ENCODE results near the gene FUT9.

DNA sequence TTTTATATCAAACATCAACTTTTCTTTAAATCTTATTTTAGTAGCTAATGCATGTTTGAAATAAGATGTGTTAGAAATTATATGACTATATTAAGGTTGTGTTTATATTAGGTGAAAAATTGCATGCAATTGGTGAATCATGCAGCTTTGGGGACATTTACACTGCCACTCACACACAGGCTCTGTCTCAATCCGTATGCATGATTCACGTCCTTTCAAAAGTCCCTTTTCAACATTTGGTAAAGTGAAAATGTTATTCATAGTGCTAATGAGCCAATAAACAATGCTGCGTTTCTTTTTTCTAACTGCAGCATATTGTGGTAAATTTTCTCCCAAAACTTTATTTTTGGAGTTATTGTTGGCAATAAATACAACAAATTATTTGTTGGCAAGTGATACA is 198.0 kb downstream of the FUT9 start:
- TF ChIP-seq CTCF (conservative IDR thresholded peaks at IDR 0.05; ENCODE audit: low read depth, low read length): no peak
- TF ChIP-seq EZH2 (IDR thresholded peaks at IDR 0.05; ENCODE audit: low read length, unreplicated experiment): no peak
- TF ChIP-seq EZH2phosphoT487 (IDR thresholded peaks at IDR 0.05; ENCODE audit: borderline replicate concordance, low read length): no peak

All from PC-3 (cell line).